Activated T-helper 9 cell treated with anti-CD3 and anti-CD28 coated beads, Interleukin-2, amount 50 U/mL, for 16 hours (primary cell): ENCODE results near the gene GMEB2.
A peak's percentile ranks its signal among the peaks of the same experiment; 100 is the strongest.
"Not testable (repeated sequence)": the region's sequence is repeated elsewhere in the genome, so short reads cannot be mapped to it uniquely, and the experiment has no call there.

ENCODE experiments used
- DNase-seq: peaks from one replicate; pipeline ENCODE4 v3.0.0-alpha.2; 2020; ENCODE audit warnings: low read depth

The GMEB2 gene, protein sequence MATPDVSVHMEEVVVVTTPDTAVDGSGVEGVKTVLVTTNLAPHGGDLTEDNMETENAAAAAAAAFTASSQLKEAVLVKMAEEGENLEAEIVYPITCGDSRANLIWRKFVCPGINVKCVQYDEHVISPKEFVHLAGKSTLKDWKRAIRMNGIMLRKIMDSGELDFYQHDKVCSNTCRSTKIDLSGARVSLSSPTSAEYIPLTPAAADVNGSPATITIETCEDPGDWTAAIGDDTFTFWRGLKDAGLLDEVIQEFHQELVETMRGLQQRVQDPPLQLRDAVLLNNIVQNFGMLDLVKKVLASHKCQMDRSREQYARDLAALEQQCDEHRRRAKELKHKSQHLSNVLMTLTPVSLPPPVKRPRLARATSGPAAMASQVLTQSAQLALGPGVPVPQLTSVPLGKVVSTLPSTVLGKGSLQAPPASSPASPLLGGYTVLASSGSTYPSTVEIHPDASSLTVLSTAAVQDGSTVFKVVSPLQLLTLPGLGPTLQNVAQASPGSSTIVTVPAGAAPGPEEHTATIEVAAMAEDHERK

DNA sequence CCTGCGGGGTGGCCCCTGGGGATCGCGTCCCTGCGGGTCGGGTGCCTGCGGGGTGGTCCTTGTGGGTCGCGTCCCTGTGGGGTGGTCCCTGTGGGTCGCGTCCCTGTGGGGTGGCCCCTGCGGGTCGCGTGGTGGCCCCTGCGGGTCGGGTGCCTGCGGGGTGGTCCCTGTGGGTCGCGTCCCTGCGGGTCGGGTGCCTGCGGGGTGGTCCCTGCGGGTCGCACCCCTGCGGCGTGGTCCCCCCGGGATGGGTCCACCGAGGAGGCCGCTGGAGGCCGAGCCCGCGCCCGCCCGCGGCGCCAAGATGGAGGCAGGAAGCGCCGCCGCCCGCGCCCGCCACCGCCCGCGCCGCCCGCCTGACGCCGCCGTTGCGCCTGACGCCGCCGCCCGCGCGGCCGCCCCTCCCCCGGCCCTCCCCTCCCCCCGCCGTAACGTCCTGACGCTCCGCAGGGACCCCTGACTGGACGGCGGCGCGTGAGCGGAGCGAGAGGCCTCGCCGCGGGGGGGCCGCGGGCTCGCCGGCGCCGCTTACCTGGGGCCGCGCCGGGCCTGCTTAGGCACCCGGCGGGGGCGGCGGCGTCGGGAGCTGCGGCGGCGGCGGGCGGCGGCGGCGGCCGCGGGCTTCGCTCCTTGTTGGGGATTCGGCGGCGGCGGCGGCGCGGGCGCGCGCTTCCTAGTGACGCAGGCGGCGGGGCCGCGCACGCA is at the start of gene GMEB2:
Gene GMEB2 (minus strand): TSS at position 678 of the 705 bp plus-strand sequence. CDS start 7,704 bp downstream, outside the sequence.
- peak; percentile 67 for DNase-seq

GRCh38 chr20:63675681-63676368 is 48.9 kb upstream of the GMEB2 start:
- no peak for DNase-seq

DNA sequence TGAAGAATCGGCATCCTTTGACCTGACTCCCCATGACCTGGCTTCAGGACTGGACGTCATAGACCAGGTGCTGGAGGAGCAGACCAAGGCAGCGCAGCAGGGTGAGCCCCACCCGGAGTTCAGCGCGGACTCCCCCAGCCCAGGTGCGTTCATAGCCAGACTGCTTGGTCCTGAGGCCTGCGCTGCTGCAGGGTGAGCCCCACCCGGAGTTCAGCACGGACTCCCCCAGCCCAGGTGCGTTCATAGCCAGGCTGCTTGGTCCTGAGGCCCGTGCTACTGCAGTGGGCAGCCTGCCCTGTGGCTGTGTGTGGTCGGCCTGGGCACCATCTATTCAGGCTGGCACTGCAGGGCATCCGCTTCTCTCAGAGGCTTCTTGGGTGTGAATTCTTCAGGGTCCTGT is 47.0 kb upstream of the GMEB2 start:
- no peak for DNase-seq

DNA sequence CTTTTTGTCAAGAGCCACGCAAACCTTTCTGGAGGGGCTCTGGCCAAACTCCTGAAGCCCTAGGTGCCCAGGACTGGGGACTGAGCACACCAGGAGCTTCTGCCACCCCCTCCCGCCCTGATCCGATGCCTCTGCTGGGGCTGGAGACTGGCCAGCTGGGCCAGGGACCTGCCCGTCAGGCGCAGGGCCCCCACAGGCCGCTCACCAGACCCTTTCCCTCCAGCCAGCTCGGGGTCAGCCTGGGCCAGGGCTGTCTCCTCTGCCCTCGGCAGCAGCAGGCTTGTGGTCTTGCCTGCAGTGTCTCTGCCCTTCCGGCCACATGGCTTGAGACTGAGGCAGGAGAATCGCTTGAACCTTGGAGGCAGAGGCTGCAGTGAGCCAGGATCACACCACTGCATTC is 45.8 kb upstream of the GMEB2 start:
- DNase-seq, result no peak

- not testable (repeated sequence) for DNase-seq
These were observed 44.8 kb upstream of the GMEB2 start for GRCh38 chr20:63671695-63672094.

GRCh38 chr20:63668351-63668750 is 41.5 kb upstream of the GMEB2 start:
- no peak for DNase-seq

DNA sequence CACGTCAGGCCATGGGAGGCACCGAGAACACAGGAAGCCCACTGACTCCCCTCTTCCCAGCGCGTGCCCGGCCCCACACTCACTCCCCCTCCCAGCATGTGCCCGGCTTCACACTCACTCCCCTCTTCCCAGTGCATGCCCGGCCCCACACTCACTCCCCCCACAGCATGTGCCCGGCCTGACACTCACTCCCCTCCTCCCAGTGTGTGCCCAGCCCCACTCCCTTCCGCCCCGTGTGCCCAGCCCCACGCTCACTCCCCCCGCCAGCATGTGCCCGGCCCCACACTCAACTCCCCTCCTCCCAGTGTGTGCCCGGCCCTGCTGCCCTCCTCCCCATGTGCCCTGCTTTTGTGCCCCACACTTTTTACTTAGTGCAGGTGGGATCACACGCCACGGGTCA is 41.0 kb upstream of the GMEB2 start:
- DNase-seq, result no peak

DNA sequence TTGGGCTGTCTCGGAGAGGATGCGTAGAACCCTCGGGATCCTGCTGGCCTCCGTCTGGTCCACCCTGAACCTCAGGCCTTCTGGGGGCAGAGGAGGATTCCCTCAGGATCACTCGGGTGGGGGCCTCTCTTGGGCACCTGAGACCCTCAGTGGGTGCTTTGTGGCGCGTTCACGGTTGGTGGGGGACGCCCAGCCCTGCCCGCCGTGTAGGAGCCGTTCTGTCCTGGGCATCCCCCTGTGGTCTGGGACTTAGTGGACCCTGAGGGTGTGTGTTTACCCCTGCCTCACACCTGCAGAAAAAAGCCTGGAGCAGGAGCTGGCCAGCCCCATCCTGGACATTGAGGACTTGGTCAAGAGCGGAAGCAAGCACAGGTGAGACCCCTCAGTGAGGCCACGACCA is 38.8 kb upstream of the GMEB2 start:
- no peak for DNase-seq

DNA sequence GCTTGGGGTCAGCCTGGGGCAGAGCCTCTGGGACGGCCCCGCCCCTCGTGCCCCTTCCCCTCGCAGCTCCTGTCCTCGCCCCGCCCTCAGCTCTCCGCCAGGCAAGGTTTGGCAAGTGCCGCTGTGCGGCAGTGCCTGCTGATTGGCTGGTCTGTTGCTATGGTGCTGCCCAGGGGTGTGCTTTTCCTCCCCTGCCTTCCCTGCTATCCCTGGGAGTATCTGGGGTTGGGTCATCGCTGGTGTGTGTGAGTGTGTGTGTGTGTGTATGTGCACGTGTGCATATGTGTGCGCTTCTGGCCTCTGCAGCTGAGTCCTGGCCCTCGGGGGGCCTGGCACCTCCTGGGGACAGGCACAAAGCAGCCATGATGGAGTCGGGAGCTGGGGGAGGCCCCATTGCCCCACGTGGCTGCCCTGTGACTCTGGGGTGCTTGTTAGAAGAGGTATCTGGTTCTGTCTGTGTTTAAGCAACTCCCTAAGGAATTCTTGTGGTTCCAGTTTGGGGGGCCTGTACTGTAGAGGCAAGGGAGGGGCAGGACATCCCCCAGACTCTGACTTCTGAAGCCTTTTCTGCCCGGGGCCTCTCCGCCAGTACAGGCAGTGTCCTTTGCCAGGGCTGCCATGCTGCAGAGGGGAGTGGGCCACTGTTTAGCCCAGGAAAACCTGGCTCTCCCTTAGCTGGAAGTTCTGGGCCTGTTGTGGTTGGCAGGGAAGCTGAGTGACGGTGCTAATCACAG is 38.1 kb upstream of the GMEB2 start:
- no peak for DNase-seq

DNA sequence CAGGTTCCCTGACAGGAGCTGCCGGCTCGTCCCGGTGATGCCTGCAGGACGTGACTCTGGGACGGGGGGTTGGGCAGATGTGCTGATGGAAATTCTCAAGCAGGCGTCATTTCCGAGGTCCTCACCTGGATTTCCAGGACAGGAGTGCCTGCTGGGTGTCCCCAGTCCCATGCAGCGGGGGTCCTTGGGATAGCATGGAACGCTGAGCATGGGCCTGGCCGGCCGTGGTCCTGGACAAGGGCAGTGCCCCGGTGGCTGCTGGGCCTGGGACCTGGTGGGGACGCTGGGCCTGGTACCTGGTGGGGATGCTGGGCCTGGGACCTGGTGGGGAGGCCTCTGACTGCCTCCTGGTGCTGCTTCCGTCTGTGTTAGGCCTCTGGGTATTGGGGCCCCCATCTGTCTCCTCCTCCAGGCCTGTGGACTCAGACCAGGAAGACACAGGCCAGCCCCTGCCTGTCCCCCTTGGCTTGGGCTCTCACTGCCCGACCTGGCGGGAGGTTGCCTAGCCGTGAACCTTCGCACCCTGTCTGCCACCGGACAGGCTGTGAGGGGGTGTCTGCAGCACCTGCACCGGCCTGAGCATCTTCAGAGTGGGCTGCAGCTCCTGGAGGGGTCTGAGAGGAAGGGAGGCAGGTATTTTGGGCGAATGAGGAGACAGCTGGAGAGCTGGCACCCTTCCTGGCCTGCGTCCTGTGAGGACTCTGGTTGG is 37.4 kb upstream of the GMEB2 start:
- DNase-seq, result no peak

GRCh38 chr20:63663332-63664066 is 36.6 kb upstream of the GMEB2 start:
- DNase-seq, result no peak

DNA sequence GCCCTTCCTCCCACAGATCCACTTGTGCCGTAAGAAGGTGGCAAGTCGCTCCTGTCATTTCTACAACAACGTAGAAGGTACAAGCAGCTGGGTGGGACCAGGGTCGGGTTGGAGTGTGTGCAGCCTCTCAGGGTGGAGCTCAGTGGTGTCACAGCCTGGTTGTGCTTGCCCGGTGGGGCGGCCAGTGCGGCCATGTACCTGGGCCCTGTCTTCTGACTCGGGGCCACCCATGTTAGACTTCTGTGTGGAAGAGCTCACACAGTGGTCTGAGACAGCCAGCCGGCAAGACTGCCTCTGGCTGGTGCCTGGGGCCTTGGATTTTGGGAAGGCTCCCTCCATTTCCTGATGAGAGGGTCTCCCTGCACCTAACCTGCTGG is 35.9 kb upstream of the GMEB2 start:
- DNase-seq, result no peak

GRCh38 chr20:63661959-63662812 is 35.3 kb upstream of the GMEB2 start:
- no peak for DNase-seq

GRCh38 chr20:63661108-63661507 is 34.2 kb upstream of the GMEB2 start:
- DNase-seq, result no peak

DNA sequence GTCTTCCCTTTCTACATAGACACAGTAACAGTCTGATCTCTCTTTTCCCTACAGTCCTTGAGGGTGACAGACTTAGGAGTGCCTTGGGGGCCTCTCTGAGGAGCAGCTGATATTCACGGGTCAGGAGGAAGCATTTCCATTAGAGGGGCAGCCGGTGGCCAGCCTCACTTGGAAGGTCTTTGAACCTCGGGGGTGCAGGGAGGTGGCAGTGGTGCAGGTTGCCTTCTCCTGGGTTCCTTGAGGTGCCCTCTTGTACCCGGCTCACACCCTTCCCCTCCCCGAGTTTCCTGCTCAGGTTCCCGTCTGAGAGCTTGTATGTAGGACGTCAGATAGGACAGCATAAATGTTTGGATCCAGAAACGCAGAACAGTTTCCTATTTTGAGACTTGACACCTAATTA is 33.7 kb upstream of the GMEB2 start:
- DNase-seq, result no peak

DNA sequence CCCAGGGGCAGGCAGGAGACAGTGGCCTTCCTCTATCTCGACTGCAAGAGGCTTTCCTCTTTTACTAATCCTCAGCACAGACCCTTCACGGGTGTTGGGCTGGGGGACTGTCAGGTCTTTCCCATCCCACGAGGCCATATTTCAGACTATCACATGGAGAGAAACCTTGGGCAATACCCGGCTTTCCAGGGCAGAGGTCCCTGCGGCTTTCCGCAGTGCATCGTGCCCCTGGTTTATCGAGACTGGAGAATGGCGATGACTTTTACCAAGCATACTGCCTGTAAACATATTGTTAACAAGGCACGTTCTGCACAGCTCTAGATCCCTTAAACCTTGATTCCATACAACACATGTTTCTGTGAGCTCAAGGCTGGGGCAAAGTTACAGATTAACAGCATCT is 33.3 kb upstream of the GMEB2 start:
- not testable (repeated sequence) for DNase-seq

DNA sequence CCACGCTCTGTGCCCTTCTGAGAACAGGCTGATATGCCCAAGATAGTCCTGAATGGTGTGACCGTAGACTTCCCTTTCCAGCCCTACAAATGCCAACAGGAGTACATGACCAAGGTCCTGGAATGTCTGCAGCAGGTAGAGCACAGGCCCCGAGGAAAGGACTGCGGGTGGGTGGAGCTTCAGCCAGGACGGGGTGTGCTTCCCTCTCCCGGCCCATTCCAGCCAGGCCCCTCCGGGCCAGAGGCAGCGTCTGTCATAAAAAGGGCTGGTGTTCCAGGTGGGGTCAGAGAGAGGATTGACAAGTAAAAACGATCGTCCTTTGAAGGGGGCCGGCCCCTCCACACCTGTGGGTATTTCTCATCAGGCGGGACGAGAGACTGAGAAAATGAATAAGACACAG is 32.5 kb upstream of the GMEB2 start:
- no peak for DNase-seq

- no peak for DNase-seq
These were observed 31.9 kb upstream of the GMEB2 start for GRCh38 chr20:63658749-63659187.

GRCh38 chr20:63657937-63658748 is 31.2 kb upstream of the GMEB2 start, which contains the start of gene RTEL1:
TSS of gene RTEL1 (plus strand) at chr20:63658312. CDS start at chr20:63659403, 1,091 bp downstream.
- DNase-seq, result peak; percentile 81
